WERI-Rb-1 (cell line): Measurements from ENCODE around the gene SMOC1.

Experiments used
- DNase-seq: peaks from one replicate; pipeline ENCODE4 v3.0.0-alpha.2; 2020
- H3K27ac ChIP-seq: fragments of 250-450 bp; sonication (Bioruptor Pico); 2 replicates; pipeline ENCODE4 v1.5.1; 2020; ENCODE audit warnings: mild to moderate bottlenecking, moderate library complexity
- H3K27me3 ChIP-seq: fragments of 250-450 bp; sonication (Bioruptor Pico); 2 replicates; pipeline ENCODE4 v1.5.1; 2021; ENCODE audit warnings: mild to moderate bottlenecking, low read depth, moderate library complexity; ENCODE audit not compliant: insufficient read depth, severe bottlenecking
- H3K36me3 ChIP-seq: fragments of 250-450 bp; sonication (Bioruptor Pico); 2 replicates; pipeline ENCODE4 v1.5.1; 2020; ENCODE audit warnings: mild to moderate bottlenecking, moderate library complexity
- H3K4me3 ChIP-seq: 2 replicates; pipeline ENCODE4 v1.5.1; 2011; ENCODE audit warnings: low read depth, mild to moderate bottlenecking, control low read depth, low read length
- H3K9me3 ChIP-seq: fragments of 250-450 bp; sonication (Bioruptor Pico); 2 replicates; pipeline ENCODE4 v1.5.1; 2021; ENCODE audit warnings: mild to moderate bottlenecking, moderate library complexity; ENCODE audit not compliant: severe bottlenecking
- TF ChIP-seq, protein P1 (sequence below): IDR thresholded peaks from 2 replicates; pipeline ENCODE4 v1.5.1; 2011; ENCODE audit warnings: low read depth, mild to moderate bottlenecking, control low read depth, inconsistent platforms, low read length

SMOC1 gene

DNA sequence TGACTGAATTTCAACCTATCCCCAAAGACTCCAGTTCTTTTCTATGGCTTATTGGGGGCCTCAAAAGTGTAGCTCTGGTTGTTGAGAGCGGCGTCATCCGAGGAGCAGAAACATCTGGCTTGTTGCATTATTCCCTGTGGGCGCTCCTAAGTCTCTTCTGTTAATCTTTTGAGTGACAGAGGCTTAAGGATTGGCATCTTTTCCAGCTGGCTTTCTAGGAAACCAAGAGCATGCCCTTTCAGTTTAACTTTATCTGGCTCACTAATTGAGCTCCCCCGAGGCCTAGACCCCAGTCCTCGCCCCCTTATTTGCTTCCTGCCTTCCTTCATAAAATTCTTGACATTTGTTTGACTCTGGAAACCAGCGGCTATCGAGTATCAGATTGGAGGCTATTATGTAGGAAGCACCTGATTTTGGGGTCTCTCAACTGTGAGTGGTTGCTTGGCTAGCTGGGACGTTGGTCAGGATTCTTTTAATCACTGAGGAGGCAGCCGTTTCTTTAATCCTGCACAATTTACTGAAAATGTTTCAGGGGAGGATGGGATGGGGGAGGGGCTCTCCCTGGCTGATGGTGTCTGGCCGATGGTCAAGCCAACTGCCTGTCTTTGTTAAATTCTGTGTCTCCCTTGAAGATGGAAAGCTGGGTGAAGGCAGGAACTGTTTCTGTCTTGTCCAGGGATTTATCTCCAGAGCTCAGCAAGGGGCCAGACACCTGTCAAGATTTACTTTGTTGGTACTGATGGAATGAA is 3.1 kb downstream of the SMOC1 start:
- H3K27me3 ChIP-seq: peaks cover 18% of the 10 kb centered on the region
- H3K27ac ChIP-seq: 0 out of 2 replicates have a peak overlapping the region, but pooled peaks have one; percentile 45
- H3K36me3 ChIP-seq: no peaks in the 10 kb centered on the region
- no peaks in the 10 kb centered on the region for H3K9me3 ChIP-seq
- TF ChIP-seq, protein P1, sequence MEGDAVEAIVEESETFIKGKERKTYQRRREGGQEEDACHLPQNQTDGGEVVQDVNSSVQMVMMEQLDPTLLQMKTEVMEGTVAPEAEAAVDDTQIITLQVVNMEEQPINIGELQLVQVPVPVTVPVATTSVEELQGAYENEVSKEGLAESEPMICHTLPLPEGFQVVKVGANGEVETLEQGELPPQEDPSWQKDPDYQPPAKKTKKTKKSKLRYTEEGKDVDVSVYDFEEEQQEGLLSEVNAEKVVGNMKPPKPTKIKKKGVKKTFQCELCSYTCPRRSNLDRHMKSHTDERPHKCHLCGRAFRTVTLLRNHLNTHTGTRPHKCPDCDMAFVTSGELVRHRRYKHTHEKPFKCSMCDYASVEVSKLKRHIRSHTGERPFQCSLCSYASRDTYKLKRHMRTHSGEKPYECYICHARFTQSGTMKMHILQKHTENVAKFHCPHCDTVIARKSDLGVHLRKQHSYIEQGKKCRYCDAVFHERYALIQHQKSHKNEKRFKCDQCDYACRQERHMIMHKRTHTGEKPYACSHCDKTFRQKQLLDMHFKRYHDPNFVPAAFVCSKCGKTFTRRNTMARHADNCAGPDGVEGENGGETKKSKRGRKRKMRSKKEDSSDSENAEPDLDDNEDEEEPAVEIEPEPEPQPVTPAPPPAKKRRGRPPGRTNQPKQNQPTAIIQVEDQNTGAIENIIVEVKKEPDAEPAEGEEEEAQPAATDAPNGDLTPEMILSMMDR: no peak
- DNase-seq: peak; percentile 51
- no peak overlapping the region for H3K4me3 ChIP-seq

DNA sequence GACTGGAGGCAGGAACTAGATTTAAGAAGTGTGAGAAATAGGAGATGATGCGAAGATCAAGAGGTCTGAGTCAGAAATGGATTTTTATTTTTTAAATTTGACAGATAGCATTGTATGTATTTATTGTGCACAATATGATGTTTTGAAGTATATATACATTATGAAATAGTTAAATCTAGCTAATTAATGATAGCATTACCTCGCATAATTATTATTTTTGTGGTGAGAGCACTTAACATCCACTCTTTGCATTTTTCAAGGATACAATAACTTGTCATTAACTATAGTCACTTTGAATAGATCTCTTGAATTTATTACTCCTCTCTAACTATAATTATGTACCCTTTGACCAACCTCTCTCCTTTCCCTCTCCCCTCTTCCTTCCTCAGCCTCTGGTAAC is 3.7 kb downstream of the SMOC1 start:
- Histone ChIP-seq H3K27me3 (peaks cover 18% of the 10 kb centered on the region), H3K9me3 (no peaks in the 10 kb centered on the region), H3K36me3 (no peaks in the 10 kb centered on the region), H3K27ac (0 out of 2 replicates have a peak overlapping the region, but pooled peaks have one; percentile 45), H3K4me3 (no peak overlapping the region)
- no peak for DNase-seq
- TF ChIP-seq, protein P1: no peak

DNA sequence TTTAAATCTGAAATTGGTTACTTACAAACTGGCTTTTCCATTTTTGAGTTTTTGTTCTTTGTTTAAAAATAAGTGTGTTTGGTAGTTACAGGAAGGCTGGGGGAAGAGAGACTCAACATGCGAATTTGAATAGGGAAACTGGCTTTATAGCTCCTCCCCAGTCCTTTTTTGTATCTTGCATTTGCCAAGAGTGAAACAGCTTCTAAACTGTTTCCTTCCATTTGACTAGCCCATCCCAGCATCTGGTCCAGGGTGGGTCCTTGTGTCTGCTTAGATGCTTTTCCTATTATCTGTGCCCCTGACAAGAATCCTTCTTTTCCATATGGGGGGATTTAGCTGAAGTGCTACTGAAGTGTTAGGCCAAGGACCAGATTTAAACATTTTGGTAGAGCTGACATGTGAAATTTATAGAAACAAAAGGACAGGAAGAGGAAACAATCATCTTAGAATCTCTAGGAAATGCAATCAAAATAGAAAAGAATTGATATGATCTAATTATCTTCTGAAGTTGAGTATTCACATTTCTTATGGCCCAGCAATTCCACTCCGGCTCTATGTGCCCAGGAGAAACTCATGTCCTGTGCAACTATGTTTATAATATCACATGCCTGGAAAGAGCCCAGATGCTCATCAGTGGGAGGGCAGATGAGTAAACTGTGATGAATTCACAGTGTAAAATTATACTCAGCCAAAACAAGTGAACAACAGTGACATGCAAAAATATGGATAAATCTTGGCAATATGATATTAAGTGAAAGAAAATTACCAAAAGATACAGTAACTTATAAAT is 7.4 kb downstream of the SMOC1 start:
- DNase-seq: no peak
- H3K4me3 ChIP-seq: no peak overlapping the region
- H3K9me3 ChIP-seq: peaks cover 2% of the 10 kb centered on the region
- no peak overlapping the region for H3K27ac ChIP-seq
- no peaks in the 10 kb centered on the region for H3K36me3 ChIP-seq
- H3K27me3 ChIP-seq: no peaks in the 10 kb centered on the region
- TF ChIP-seq, protein P1: no peak

DNA sequence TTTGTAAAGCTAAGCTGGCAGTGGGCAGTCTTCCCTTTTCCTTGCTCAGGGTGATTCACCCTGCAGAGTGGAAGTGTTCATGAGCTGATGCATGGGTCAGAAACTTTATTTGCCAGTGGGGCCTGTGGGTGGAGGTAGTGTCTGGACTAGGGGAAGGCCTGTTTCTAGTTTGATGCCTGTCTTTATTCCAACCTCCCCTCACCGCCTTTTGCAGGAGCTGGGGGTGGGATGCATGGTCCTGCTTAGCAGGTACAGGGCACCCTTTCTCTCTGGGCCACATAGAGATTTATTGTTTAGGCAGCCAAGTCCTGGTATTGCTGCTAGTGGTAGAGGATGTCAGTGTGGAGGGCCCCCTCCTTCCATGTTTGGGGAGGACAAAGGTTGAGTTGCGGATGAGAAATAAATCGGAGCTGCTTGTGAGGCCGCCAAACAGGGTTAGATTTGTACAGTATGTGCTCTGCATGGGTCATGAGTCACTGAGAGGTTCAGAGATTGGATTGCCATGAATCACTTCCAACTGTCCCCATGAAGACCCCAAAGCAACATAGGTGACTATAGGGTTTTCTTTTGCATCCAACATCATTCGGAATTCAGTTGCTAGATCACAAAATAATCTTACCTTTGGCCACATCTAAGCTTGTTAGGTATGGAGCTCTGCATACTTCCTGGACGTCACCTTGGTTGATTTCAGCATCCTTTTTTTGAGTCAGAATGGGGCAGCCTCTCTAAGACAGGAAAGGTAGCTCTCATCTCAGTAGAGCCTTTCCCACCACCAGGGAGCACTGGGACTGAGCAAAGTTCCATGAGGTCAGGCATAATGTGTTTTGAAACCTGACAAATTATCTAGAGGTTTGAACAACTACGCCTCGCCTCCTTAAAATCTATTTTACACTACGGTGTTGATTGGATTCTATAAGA is 8.8 kb downstream of the SMOC1 start:
- no peak for DNase-seq
- Histone ChIP-seq H3K27ac (no peak overlapping the region), H3K9me3 (peaks cover 2% of the 10 kb centered on the region), H3K36me3 (no peaks in the 10 kb centered on the region), H3K4me3 (no peak overlapping the region), H3K27me3 (no peaks in the 10 kb centered on the region)
- TF ChIP-seq, protein P1: no peak

DNA sequence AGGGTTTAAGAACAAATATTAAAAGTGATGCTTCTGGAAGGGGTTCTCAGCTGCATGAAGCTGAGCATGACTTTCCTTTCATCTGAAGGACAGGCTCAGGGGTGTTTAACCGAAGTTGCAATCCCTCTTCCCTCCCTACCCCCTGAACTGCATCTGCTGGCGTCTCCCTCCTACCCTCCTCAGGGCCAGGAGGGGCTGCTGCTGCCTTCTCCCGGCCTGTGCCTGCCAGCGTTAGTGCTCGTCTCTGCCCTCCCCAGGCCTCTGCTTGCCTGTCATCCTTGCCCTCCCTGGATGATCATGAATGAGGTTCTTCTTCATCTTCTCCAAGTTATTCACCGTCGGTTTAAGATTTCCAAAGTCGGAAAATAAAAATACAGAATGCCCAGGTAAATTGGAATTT is 12.2 kb downstream of the SMOC1 start:
- no peak for DNase-seq

More for the DNA sequence above, 12.2 kb downstream of the SMOC1 start:
- no peak overlapping the region for H3K4me3 ChIP-seq
- no peaks in the 10 kb centered on the region for H3K36me3 ChIP-seq
- H3K27me3 ChIP-seq: no peaks in the 10 kb centered on the region
- H3K27ac ChIP-seq: no peak overlapping the region
- peaks cover 2% of the 10 kb centered on the region for H3K9me3 ChIP-seq
- TF ChIP-seq, protein P1: peak; percentile 35; the same call in 1 of the 2 replicates
